OCI-LY1 (cell line): Measurements from ENCODE around the gene PPM1F.
"Not testable (repeated sequence)": the region's sequence is repeated elsewhere in the genome, so short reads cannot be mapped to it uniquely, and the experiment has no call there.

Experiments used
- CTCF ChIP-seq: fragments of 200-600 bp; sonication (generic), shearing (Covaris generic); IDR thresholded peaks from 2 replicates; pipeline ENCODE4 v1.5.1; 2017; ENCODE audit warnings: mild to moderate bottlenecking, antibody characterized with exemption, low read length, moderate library complexity, mixed read lengths
- EZH2 ChIP-seq: fragments of 200-600 bp; sonication (generic), shearing (Covaris generic); IDR thresholded peaks from 2 replicates; pipeline ENCODE4 v1.8.0; 2017; ENCODE audit warnings: borderline replicate concordance, mixed run types, mild to moderate bottlenecking, antibody characterized with exemption, low read length, moderate library complexity, mixed read lengths

- not testable (repeated sequence) for TF ChIP-seq CTCF, EZH2
These were observed 12.7 kb downstream of the PPM1F start for GRCh38 chr22:21939935-21940334.
